Panc1 (cell line): Measurements from ENCODE around the gene HNRNPC.

Experiments used
- POLR2AphosphoS5 ChIP-seq: IDR thresholded peaks from 2 replicates; pipeline ENCODE4 v1.6.1; 2012; ENCODE audit warnings: mild to moderate bottlenecking, low read depth, low read length, moderate library complexity
- SIN3A ChIP-seq: IDR thresholded peaks from 2 replicates; pipeline ENCODE4 v1.6.1; 2012; ENCODE audit warnings: low read depth, mild to moderate bottlenecking, low read length, moderate library complexity, borderline replicate concordance; ENCODE audit not compliant: insufficient read depth
- TCF7L2 ChIP-seq: IDR thresholded peaks from 2 replicates; pipeline ENCODE4 v1.6.1; 2011; ENCODE audit warnings: mild to moderate bottlenecking, low read depth, low read length, inconsistent platforms
- TF ChIP-seq, protein P1 (sequence below): fragments of 450-650 bp; IDR thresholded peaks from 2 replicates; pipeline ENCODE4 v1.5.1; 2017; ENCODE audit warnings: mild to moderate bottlenecking
- TF ChIP-seq, protein P2 (sequence below), 2 experiments: IDR thresholded peaks; 2 replicates each; pipeline ENCODE4 v1.6.1; 2011 to 2012; ENCODE audit warnings: low read depth in 2 of 2, control low read depth in 1 of 2, low read length in 1 of 2, mild to moderate bottlenecking in 1 of 2, moderate library complexity in 1 of 2; ENCODE audit not compliant: insufficient read depth in 1 of 2

DNA sequence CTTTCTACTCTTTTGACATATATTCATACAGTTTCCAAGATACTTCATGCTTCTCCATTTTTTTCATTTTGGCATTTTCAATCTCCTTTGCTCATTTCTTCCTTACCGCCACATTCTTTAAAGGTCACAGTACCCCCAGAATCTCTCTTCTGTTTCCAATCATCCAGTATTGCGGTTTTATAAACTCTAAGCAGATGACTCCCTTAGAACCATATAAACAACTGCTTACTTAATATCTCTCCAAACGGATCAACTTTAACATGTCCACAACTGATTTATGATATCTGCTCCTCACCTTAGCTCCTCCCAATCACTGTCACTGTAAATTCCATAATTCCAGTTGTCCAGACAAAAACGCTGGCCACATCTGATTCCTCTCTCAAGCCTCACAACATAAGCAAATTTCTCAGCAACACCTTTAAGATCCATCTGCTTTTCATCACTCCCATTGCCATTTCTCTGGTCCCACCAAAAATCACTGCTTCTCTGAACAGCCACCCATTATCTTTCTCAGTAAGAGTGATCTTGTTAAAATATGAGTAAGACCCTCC is 49.6 kb downstream of the HNRNPC start:
- TF ChIP-seq, protein P1, sequence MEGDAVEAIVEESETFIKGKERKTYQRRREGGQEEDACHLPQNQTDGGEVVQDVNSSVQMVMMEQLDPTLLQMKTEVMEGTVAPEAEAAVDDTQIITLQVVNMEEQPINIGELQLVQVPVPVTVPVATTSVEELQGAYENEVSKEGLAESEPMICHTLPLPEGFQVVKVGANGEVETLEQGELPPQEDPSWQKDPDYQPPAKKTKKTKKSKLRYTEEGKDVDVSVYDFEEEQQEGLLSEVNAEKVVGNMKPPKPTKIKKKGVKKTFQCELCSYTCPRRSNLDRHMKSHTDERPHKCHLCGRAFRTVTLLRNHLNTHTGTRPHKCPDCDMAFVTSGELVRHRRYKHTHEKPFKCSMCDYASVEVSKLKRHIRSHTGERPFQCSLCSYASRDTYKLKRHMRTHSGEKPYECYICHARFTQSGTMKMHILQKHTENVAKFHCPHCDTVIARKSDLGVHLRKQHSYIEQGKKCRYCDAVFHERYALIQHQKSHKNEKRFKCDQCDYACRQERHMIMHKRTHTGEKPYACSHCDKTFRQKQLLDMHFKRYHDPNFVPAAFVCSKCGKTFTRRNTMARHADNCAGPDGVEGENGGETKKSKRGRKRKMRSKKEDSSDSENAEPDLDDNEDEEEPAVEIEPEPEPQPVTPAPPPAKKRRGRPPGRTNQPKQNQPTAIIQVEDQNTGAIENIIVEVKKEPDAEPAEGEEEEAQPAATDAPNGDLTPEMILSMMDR, result no peak
- TF ChIP-seq POLR2AphosphoS5 (no peak), SIN3A (no peak), TCF7L2 (no peak)
- TF ChIP-seq, protein P2, sequence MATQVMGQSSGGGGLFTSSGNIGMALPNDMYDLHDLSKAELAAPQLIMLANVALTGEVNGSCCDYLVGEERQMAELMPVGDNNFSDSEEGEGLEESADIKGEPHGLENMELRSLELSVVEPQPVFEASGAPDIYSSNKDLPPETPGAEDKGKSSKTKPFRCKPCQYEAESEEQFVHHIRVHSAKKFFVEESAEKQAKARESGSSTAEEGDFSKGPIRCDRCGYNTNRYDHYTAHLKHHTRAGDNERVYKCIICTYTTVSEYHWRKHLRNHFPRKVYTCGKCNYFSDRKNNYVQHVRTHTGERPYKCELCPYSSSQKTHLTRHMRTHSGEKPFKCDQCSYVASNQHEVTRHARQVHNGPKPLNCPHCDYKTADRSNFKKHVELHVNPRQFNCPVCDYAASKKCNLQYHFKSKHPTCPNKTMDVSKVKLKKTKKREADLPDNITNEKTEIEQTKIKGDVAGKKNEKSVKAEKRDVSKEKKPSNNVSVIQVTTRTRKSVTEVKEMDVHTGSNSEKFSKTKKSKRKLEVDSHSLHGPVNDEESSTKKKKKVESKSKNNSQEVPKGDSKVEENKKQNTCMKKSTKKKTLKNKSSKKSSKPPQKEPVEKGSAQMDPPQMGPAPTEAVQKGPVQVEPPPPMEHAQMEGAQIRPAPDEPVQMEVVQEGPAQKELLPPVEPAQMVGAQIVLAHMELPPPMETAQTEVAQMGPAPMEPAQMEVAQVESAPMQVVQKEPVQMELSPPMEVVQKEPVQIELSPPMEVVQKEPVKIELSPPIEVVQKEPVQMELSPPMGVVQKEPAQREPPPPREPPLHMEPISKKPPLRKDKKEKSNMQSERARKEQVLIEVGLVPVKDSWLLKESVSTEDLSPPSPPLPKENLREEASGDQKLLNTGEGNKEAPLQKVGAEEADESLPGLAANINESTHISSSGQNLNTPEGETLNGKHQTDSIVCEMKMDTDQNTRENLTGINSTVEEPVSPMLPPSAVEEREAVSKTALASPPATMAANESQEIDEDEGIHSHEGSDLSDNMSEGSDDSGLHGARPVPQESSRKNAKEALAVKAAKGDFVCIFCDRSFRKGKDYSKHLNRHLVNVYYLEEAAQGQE (IDR thresholded peaks at IDR 0.05; ENCODE audit: insufficient read depth in 1 of 2, low read depth in 2 of 2, low read length in 1 of 2), result no peak
